Measurements from ENCODE around the gene TM4SF4.

GRCh38 chr3:149548669-149549065 lies 74.2 kb downstream of the TM4SF4 start:
- TF ChIP-seq, protein P1, sequence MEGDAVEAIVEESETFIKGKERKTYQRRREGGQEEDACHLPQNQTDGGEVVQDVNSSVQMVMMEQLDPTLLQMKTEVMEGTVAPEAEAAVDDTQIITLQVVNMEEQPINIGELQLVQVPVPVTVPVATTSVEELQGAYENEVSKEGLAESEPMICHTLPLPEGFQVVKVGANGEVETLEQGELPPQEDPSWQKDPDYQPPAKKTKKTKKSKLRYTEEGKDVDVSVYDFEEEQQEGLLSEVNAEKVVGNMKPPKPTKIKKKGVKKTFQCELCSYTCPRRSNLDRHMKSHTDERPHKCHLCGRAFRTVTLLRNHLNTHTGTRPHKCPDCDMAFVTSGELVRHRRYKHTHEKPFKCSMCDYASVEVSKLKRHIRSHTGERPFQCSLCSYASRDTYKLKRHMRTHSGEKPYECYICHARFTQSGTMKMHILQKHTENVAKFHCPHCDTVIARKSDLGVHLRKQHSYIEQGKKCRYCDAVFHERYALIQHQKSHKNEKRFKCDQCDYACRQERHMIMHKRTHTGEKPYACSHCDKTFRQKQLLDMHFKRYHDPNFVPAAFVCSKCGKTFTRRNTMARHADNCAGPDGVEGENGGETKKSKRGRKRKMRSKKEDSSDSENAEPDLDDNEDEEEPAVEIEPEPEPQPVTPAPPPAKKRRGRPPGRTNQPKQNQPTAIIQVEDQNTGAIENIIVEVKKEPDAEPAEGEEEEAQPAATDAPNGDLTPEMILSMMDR (IDR thresholded peaks at IDR 0.05 in 4 of 5, conservative IDR thresholded peaks at IDR 0.05 in 1 of 5) = no peak
- no peak for TF ChIP-seq POLR2A (IDR thresholded peaks at IDR 0.05)

Data from gastrocnemius medialis (tissue), 4 donors.